ENCODE data around the gene CNOT3. TPM values are rescaled to one million over a fixed set of nuclear protein-coding genes. Genes with fewer than 3 reads are reported as not detected.

CNOT3 gene
- total RNA-seq, 4 donors from 2014 or later: 5.1 to 14.0 (median 10.2) TPM

- intact Hi-C loops (cut with DNase I; ENCODE audit: low total_unique reads): no loop called here
- in situ Hi-C loops (cut with MboI; ENCODE audit: low sequenced_read_pairs in 4 of 4): no loop called here
- no peak for ATAC-seq
These were observed 36.6 kb downstream of the CNOT3 start for GRCh38 chr19:54173951-54174834.

GRCh38 chr19:54178581-54179261 is 41.2 kb downstream of the CNOT3 start:
- Histone ChIP-seq H3K9me3 (no peaks in the 10 kb centered on the region), H3K4me3 (no peak overlapping the region), H3K27ac (no peak overlapping the region), H3K4me1 (no peaks in the 10 kb centered on the region), H3K36me3 (no peaks in the 10 kb centered on the region), H3K27me3 (peaks cover 0 to 4% (median 1%) of the 10 kb centered on the region in 3 donors)
- ATAC-seq: peak in 1 of 2 donors; percentile 81
- DNase-seq: no peak
- TF ChIP-seq CTCF (IDR thresholded peaks at IDR 0.05 in 4 of 5, conservative IDR thresholded peaks at IDR 0.05 in 1 of 5) (no peak), POLR2A (IDR thresholded peaks at IDR 0.05) (no peak)
- in situ Hi-C loops (cut with MboI; ENCODE audit: low sequenced_read_pairs in 4 of 4): no loop called here
- intact Hi-C loops (cut with DNase I; ENCODE audit: low total_unique reads): no loop called here

More at GRCh38 chr19:54173951-54174834, 36.6 kb downstream of the CNOT3 start:
- Histone ChIP-seq H3K27me3 (peaks cover 4 to 18% (median 11%) of the 10 kb centered on the region in 3 donors), H3K36me3 (no peaks in the 10 kb centered on the region), H3K4me1 (no peaks in the 10 kb centered on the region), H3K4me3 (no peak overlapping the region), H3K27ac (no peak overlapping the region), H3K9me3 (no peaks in the 10 kb centered on the region)
- DNase-seq: no peak
- TF ChIP-seq POLR2A (IDR thresholded peaks at IDR 0.05) (no peak), CTCF (IDR thresholded peaks at IDR 0.05 in 4 of 5, conservative IDR thresholded peaks at IDR 0.05 in 1 of 5) (no peak)

GRCh38 chr19:54179262-54179852 is 41.8 kb downstream of the CNOT3 start:
- DNase-seq (no peak), ATAC-seq (no peak)
- Histone ChIP-seq H3K4me3 (no peak overlapping the region), H3K27me3 (no peaks in the 10 kb centered on the region), H3K9me3 (no peaks in the 10 kb centered on the region), H3K4me1 (no peaks in the 10 kb centered on the region), H3K36me3 (no peaks in the 10 kb centered on the region), H3K27ac (no peak overlapping the region)
- intact Hi-C loops (cut with DNase I; ENCODE audit: low total_unique reads): no loop called here
- in situ Hi-C loops (cut with MboI; ENCODE audit: low sequenced_read_pairs in 4 of 4): no loop called here
- TF ChIP-seq CTCF (IDR thresholded peaks at IDR 0.05 in 4 of 5, conservative IDR thresholded peaks at IDR 0.05 in 1 of 5) (no peak), POLR2A (IDR thresholded peaks at IDR 0.05) (no peak)

GRCh38 chr19:54179921-54180461 is 42.4 kb downstream of the CNOT3 start:
- intact Hi-C loops (cut with DNase I; ENCODE audit: low total_unique reads) (no loop called here), in situ Hi-C loops (cut with MboI; ENCODE audit: low sequenced_read_pairs in 4 of 4) (no loop called here)
- no peaks in the 10 kb centered on the region for H3K27me3 ChIP-seq
- H3K27ac ChIP-seq: no peak overlapping the region
- no peak for DNase-seq
- H3K9me3 ChIP-seq: no peaks in the 10 kb centered on the region
- no peak overlapping the region for H3K4me3 ChIP-seq
- TF ChIP-seq CTCF (IDR thresholded peaks at IDR 0.05 in 4 of 5, conservative IDR thresholded peaks at IDR 0.05 in 1 of 5) (no peak), POLR2A (IDR thresholded peaks at IDR 0.05) (no peak)
- H3K36me3 ChIP-seq: no peaks in the 10 kb centered on the region
- no peak for ATAC-seq
- no peaks in the 10 kb centered on the region for H3K4me1 ChIP-seq
